ENCODE measurements around the gene SMYD3.
"Not testable (repeated sequence)": the region's sequence is repeated elsewhere in the genome, so short reads cannot be mapped to it uniquely, and the experiment has no call there.

SMYD3 gene

DNA sequence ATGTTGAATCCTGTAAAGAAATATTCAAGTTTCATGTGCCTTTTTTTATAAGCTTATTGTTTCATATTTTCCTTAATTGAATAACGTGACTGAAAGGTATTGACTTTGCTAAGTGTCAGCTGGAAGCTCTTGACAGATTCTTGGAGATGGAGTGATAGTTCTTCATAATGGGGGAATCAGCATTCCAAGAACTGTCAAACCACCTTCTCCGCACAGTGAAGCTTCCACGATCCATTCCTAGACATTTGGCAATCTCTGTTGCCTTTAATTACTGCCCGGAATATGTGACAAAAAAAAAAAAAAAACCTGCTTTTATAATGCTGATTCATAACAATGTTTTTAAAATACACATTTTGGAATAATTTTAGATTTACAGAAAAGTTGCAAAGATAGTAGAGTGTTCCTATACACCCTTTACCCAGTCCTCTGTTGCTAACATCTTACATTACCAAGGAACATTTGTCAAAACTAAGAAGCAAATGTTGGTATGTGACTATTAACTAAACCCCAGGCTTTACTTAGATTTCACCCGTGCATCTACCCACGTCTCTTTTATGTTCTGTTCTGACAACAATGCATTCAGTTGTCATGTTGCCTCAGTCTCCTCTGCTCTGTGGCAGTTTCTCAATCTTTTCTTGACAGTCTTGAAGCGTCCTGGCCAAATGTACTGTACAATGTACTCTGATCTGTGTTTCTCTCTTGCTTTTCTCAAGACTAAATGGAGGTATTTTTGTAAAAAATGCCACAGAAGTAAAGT is 674.1 kb downstream of the SMYD3 start:
- DNase-seq (ENCODE audit: low spot score) = no peak

GRCh38 chr1:245831518-245831917 is 675.6 kb downstream of the SMYD3 start:
- no peak for DNase-seq (ENCODE audit: low spot score)

- DNase-seq (ENCODE audit: low spot score) = no peak
Measured at GRCh38 chr1:245829826-245830225, 677.3 kb downstream of the SMYD3 start.

DNA sequence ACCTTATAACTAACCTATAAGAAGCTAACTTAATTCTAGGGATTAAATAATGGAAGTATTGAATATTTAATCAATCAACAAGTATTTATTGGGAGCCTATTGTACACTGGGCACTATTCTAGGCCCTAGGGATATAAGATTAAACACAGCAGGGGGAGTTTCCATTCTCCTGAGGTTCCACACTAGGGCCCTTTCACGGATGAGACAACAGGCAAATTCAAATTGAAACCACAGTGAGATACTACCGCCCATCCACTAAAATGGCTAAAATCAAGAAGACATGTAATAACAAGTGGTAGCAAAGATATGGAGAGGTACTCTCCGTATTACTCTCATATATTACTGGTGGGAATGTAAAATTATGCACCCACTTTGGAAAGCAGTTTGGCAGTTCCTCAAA is 677.9 kb downstream of the SMYD3 start:
- no peak for DNase-seq (ENCODE audit: low spot score)

- no peak for DNase-seq (ENCODE audit: low spot score)
Measured at GRCh38 chr1:245827301-245827700, 679.8 kb downstream of the SMYD3 start.

DNA sequence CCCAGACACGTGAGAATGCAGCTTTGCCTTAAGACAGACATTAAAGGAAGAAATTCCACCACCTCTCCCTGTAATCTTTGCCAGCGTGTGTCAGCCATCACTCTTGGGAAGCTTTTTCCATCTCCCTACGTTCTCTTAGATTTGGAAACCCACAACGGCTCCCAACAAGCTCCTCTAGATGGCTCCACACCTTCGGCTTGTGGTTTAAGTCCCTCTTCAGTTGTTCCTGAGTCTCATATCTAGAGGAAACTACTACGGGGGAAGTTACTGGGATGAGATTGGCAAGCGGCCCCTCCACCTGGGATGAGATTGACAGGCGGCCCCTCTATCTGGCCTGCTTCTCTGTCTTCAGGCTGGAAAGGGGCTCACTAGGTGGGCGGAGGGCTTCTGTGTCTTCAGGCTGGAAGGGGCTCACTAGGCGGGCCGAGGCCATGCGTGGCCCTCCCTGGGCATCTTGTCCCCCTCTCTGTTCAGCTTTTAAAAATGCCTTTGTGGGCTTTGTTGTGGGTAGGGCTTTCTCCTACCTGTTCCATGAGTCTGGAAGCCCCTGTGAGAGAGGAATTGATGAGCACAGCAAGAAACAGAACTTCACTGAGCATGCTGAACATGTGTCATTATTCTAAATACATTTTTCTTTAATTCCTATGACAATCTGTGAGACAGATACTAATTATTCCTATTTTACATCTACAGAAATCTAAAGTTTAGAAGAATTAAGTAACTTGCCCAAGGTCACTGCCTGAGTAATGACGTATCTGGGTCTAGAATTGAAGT is 681.8 kb downstream of the SMYD3 start:
- DNase-seq (ENCODE audit: low spot score) = no peak

- DNase-seq (ENCODE audit: low spot score) = peak; percentile 23
Measured at GRCh38 chr1:245823408-245824147, 683.5 kb downstream of the SMYD3 start.

DNA sequence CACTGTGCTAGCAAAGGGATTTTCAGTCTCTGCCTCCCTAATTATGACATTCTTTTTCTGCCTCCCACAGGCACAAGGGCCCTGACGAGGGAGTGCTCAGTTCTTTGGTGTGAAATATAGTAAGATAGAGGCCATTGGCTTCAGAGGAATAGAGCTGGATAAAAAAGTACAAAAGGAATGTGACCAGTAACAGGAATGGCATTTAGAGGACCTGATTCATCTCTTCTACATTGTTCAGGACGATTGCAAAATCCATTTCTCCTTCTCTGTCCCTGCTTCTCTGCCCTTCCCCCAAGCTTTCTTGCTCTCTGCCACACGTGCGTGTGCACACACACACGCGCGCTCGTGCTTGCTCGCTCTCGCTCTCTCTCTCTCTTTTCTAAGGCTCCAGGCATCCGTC is 684.1 kb downstream of the SMYD3 start:
- DNase-seq (ENCODE audit: low spot score) = peak; percentile 91

DNA sequence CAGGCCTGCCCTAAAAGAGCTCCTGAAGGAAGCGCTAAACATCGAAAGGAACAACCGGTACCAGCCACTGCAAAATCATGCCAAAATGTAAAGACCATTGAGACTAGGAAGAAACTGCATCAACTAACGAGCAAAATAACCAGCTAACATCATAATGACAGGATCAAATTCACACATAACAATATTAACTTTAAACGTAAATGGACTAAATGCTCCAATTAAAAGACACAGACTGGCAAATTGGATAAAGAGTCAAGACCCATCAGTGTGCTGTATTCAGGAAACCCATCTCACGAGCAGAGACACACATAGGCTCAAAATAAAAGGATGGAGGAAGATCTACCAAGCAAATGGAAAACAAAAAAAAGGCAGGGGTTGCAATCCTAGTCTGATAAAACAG is 688.7 kb downstream of the SMYD3 start:
- DNase-seq (ENCODE audit: low spot score) = not testable (repeated sequence)

- DNase-seq (ENCODE audit: low spot score) = not testable (repeated sequence)
Measured at GRCh38 chr1:245816496-245816895, 690.6 kb downstream of the SMYD3 start.

DNA sequence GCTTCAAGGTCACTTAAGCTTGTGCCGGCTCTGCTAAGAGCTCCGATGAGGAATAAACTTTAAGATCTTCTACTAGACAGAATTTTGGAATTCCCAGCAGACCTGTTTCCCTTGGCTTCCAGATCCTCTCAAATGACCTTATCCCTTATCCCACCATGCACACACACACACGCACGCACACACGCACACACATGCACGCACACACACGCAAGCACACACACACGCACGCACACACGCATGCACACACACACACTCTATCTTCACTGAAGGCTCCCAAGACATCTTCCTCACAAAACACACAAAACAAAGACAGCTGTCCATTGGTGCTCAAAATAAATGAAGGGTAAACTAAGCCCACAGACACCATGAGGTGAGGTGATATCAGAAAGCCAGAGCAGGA is 692.4 kb downstream of the SMYD3 start:
- DNase-seq (ENCODE audit: low spot score) = no peak

DNA sequence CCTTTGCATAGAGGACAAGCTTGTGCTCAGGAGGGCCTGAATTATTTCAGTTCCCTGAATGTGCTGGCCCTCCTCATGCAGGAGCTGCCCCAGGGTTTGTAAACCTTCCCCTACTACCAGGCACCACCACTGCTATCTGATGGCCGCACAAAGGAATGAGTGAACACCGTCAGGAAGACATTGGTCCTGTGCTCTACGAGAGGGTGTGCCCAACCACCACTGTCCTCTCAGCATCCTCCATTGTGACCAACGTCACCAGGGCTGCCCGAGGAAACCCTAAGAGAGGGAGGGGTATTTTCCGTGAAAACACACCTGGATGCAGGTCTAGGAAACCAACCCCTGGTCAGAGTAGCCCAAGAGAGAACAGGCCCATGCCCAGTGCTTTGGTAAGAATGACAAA is 694.8 kb downstream of the SMYD3 start:
- no peak for DNase-seq (ENCODE audit: low spot score)

DNA sequence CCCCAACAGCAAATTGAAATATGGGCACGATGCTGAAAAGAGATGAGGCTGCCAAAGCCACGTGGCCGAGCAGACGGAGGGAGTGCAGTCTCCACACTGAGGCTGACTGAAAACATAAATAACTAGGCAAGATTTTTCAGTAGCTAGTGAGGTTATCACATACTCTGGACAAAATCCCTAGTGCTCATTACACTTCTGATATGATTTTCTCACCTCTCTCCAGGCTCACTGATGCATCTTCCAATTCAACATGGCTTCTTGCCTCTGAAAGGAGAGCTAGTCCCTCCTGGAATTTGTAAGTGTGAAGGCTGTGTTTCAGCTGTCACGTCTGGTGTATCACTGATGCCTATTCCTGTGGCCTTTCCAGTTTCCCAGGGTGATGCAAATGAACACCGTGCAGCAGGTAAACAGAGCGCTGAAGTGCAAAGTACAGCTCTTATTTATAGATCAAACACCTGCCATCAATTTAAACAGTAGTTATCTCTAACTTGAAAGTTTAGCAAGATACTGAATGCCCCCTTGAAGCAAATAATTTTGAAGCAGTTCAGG is 696.2 kb downstream of the SMYD3 start:
- no peak for DNase-seq (ENCODE audit: low spot score)

DNA sequence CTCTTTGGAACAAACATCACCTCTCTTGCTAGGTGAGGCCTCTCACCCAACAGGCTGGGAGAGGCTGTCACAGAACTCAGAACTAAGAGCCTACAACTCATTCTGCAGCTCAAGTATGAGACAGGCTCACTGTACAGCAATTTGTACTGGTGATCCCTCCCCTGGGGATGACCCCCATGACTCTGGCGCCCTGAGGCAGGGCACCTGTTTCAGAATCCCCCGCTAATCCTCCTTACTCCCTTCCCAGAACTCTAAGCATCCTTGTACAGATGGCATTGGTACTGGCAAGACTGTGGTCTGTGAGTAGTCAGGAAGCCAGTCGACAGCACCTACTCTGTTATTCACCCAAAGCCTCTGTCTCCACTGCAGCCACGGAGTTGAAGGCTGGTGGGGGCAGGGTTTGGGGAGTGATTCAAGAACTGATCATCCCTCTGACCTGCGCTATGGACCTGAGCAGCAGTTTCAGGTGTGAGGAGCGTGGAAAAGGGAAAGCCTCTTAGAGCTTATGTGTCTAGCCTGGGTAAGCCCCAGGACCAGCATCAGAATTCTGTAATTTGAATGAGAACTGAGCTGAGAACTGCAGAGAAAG is 696.8 kb downstream of the SMYD3 start:
- no peak for DNase-seq (ENCODE audit: low spot score)

- DNase-seq (ENCODE audit: low spot score) = no peak
Measured at GRCh38 chr1:245809361-245809760, 697.7 kb downstream of the SMYD3 start.

- DNase-seq (ENCODE audit: low spot score) = no peak
Measured at GRCh38 chr1:245807954-245808719, 698.9 kb downstream of the SMYD3 start.

DNA sequence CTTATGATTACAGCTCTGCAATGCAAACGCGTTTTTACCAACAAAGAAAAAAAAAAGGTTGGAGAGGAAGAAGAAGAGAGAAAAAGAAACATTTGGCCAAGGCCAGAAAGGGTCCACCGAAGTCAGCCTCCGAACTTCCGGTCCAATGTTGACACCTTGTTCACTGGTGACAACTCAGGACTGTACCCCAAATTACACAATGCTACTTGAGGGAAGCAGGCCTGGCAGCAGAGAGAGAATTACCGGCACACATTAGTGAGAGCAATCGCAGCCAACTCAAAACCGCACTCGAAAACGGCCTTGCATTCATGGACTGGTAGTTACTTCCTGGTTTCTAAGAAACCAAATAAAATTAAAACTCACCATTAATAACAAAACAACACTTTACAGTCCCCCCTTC is 699.8 kb downstream of the SMYD3 start:
- peak; percentile 39 for DNase-seq (ENCODE audit: low spot score)

GRCh38 chr1:245805532-245805931 is 701.5 kb downstream of the SMYD3 start:
- DNase-seq (ENCODE audit: low spot score) = no peak

GRCh38 chr1:245804696-245805095 is 702.4 kb downstream of the SMYD3 start:
- DNase-seq (ENCODE audit: low spot score) = no peak

DNA sequence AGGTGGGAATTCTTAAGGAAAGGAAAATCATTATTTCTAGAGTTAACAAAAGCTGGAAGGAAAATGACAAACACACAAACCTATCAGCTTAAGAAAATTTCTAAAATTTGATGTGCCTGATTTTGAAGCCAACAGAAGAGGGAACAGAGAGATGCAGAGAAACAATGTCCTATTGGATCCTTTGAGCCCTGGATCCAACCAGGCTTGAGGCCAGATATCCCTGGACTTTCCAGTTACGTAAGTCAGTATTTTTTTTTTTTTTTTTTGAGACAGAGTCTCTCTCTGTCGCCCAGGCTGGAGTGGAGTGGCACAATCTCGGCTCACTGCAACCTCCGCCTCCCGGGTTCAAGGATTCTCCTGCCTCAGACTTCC is 703.4 kb downstream of the SMYD3 start:
- DNase-seq (ENCODE audit: low spot score) = no peak

GRCh38 chr1:245802941-245803665 is 704.0 kb downstream of the SMYD3 start:
- no peak for DNase-seq (ENCODE audit: low spot score)

All from AG20443 (cell line).